KMS-11 (cell line): Measurements from ENCODE around the gene ZNF236.

Experiments used
- H2AFZ ChIP-seq: fragments of 200-600 bp; sonication (generic); 2 replicates; pipeline ENCODE4 v1.6.1; 2016; ENCODE audit warnings: antibody characterized with exemption, mixed run types, low read depth
- H3K27ac ChIP-seq: fragments of 200-600 bp; sonication (generic); 2 replicates; pipeline ENCODE4 v1.6.1; 2016; ENCODE audit warnings: mild to moderate bottlenecking, mixed run types
- H3K27me3 ChIP-seq: fragments of 200-600 bp; sonication (generic); 2 replicates; pipeline ENCODE4 v1.6.1; 2017; ENCODE audit warnings: mild to moderate bottlenecking, low read depth, mixed run types, moderate library complexity; ENCODE audit not compliant: insufficient read depth
- H3K36me3 ChIP-seq: fragments of 200-600 bp; sonication (generic); 2 replicates; pipeline ENCODE4 v1.6.1; 2017; ENCODE audit warnings: mild to moderate bottlenecking, mixed run types; ENCODE audit not compliant: insufficient read depth
- H3K4me1 ChIP-seq: fragments of 200-600 bp; sonication (generic); 2 replicates; pipeline ENCODE4 v1.6.1; 2016; ENCODE audit warnings: mild to moderate bottlenecking, low read depth, mixed run types; ENCODE audit not compliant: poor library complexity, severe bottlenecking
- H3K4me2 ChIP-seq: fragments of 200-600 bp; sonication (generic); 2 replicates; pipeline ENCODE4 v1.7.0; 2016; ENCODE audit warnings: mild to moderate bottlenecking, mixed run types
- H3K4me3 ChIP-seq: fragments of 200-600 bp; sonication (generic); IDR thresholded peaks from 2 replicates; pipeline ENCODE4 v1.6.1; 2017; ENCODE audit warnings: low read depth, low read length, mixed read lengths; ENCODE audit not compliant: insufficient read depth
- H3K79me2 ChIP-seq: fragments of 200-600 bp; sonication (generic); 2 replicates; pipeline ENCODE4 v1.6.1; 2016; ENCODE audit warnings: low read depth, mixed run types; ENCODE audit not compliant: insufficient read depth
- H3K9ac ChIP-seq: fragments of 200-600 bp; sonication (generic); 2 replicates; pipeline ENCODE4 v1.6.1; 2016; ENCODE audit warnings: mild to moderate bottlenecking, mixed run types
- H4K20me1 ChIP-seq: fragments of 200-600 bp; sonication (generic); 2 replicates; pipeline ENCODE4 v1.6.1; 2016; ENCODE audit warnings: mild to moderate bottlenecking, mixed run types; ENCODE audit not compliant: insufficient read depth
- TF ChIP-seq, protein P1 (sequence below): fragments of 200-600 bp; sonication (generic); conservative IDR thresholded peaks from 2 replicates; pipeline ENCODE4 v1.6.1; 2017; ENCODE audit warnings: low read depth, mild to moderate bottlenecking, antibody characterized with exemption, low read length, moderate library complexity, mixed read lengths

Gene ZNF236

DNA sequence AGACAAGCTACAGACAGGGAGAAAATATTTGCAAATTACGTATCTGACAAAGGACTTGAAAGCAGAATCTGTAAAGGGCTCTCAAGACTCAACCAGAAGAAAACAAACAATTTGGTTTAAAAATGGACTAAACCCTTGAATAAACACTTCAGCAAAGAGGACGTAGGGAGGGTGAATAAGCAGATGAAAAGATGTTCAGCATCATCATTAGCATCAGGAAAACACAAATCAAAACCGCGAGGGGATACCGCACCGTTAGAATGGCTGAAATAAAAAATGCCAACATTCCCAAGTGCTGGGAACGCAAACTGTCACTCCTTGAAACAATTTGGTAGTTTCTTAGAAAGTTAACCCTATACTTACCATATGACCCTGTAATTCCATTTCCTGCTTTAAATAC is 173.5 kb downstream of the ZNF236 start:
- Histone ChIP-seq H4K20me1 (no peaks in the 10 kb centered on the region), H3K4me1 (peaks cover 3% of the 10 kb centered on the region), H3K4me3 (no peak overlapping the region), H3K27ac (no peak overlapping the region), H2AFZ (no peak overlapping the region), H3K79me2 (no peaks in the 10 kb centered on the region), H3K36me3 (no peaks in the 10 kb centered on the region), H3K27me3 (no peaks in the 10 kb centered on the region), H3K4me2 (no peak overlapping the region), H3K9ac (no peak overlapping the region)
- TF ChIP-seq, protein P1, sequence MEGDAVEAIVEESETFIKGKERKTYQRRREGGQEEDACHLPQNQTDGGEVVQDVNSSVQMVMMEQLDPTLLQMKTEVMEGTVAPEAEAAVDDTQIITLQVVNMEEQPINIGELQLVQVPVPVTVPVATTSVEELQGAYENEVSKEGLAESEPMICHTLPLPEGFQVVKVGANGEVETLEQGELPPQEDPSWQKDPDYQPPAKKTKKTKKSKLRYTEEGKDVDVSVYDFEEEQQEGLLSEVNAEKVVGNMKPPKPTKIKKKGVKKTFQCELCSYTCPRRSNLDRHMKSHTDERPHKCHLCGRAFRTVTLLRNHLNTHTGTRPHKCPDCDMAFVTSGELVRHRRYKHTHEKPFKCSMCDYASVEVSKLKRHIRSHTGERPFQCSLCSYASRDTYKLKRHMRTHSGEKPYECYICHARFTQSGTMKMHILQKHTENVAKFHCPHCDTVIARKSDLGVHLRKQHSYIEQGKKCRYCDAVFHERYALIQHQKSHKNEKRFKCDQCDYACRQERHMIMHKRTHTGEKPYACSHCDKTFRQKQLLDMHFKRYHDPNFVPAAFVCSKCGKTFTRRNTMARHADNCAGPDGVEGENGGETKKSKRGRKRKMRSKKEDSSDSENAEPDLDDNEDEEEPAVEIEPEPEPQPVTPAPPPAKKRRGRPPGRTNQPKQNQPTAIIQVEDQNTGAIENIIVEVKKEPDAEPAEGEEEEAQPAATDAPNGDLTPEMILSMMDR: no peak

DNA sequence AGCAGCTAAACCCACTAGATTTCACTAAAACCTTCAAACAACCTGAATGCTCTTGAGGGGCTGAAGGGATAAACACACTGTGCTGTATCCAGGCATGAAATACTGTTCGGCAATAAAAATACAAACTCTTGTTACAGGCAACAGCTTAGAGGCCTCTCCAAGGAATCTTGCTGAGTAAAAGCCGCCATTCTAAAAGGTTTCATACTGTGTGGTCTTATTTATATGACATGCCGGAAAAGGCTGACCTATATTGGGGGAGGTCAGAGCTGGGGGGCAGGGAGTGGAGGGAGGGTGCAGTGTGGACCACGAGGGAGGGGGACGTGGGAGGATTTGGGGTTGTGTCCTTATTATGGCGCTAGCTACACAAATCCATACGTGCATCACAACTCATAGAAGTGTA is 174.1 kb downstream of the ZNF236 start:
- Histone ChIP-seq H4K20me1 (no peaks in the 10 kb centered on the region), H2AFZ (no peak overlapping the region), H3K27me3 (no peaks in the 10 kb centered on the region), H3K4me3 (no peak overlapping the region), H3K4me1 (peaks cover 3% of the 10 kb centered on the region), H3K36me3 (no peaks in the 10 kb centered on the region), H3K27ac (no peak overlapping the region), H3K4me2 (no peak overlapping the region), H3K9ac (no peak overlapping the region), H3K79me2 (no peaks in the 10 kb centered on the region)
- TF ChIP-seq, protein P1: no peak

DNA sequence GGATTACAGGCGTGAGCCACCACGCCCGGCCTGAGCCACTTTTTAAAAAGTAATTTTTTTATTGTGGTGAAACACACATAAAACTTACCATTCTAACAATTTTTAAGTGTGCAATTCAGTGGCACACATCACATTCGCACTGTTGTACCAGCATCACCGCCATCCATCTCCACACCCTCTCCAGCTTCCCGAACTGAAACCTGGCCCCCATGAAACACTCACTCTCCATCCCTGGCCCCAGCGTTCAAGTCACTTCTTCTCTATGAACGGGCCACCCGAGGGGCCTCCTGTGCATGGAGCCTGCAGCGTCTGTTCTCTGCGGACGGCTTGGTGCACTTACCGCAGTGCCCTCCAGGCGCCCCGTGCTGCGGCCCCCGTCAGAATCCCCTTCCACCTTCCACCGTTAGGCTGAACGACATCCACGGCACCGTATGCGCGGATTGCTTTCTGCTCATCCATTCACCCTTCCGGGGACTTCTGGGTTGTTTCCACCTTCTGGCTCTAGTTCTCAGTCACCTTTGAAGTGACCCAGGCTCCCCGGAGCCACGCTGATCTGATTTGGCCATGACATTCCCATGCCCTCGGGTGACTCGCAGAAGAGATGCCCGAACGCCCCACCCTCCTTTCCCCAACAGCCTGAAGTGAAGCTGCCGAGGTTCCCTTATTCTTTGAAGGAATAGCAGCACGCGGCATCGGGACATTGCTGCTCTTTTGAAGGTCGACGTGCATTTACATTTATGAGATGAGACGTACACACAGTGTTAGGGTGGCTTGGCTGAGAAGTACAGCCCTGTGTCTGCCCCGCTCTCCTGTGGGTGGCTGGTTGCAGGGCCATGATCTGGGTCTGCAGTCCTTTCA is 175.8 kb downstream of the ZNF236 start:
- no peaks in the 10 kb centered on the region for H3K36me3 ChIP-seq
- H4K20me1 ChIP-seq: no peaks in the 10 kb centered on the region
- TF ChIP-seq, protein P1: no peak
- no peak overlapping the region for H3K4me2 ChIP-seq
- H3K27me3 ChIP-seq: no peaks in the 10 kb centered on the region
- no peak overlapping the region for H2AFZ ChIP-seq
- no peak overlapping the region for H3K9ac ChIP-seq
- H3K27ac ChIP-seq: no peak overlapping the region
- peaks cover 3% of the 10 kb centered on the region for H3K4me1 ChIP-seq
- no peak overlapping the region for H3K4me3 ChIP-seq
- no peaks in the 10 kb centered on the region for H3K79me2 ChIP-seq

DNA sequence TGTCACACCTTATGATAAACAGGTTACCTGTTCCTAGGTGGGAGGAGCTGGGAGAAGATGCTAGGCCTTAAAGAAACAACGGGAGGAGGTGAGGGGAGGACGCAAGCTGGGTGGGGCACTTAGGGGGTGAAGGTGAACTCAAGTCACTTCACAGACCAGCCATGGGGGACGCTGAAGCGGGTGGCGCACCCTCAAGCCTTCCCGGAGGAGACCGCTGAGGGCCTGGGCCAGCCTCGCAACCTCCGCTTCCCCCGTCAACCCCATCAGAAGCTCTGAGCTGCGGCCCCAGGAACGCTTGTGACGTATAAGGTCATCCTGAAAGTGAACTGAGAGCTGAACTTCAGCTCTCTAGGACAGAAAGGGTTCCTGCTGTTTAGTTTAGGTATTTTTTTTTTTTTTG is 176.7 kb downstream of the ZNF236 start:
- Histone ChIP-seq H3K79me2 (no peaks in the 10 kb centered on the region), H2AFZ (no peak overlapping the region), H3K27ac (no peak overlapping the region), H4K20me1 (no peaks in the 10 kb centered on the region), H3K36me3 (no peaks in the 10 kb centered on the region), H3K9ac (no peak overlapping the region), H3K4me1 (peaks cover 3% of the 10 kb centered on the region), H3K4me2 (no peak overlapping the region), H3K27me3 (no peaks in the 10 kb centered on the region), H3K4me3 (no peak overlapping the region)
- TF ChIP-seq, protein P1: no peak
